HepG2 (cell line): ENCODE measurements around the gene SOBP. TPM values are rescaled to one million over a fixed set of nuclear protein-coding genes. Genes with fewer than 3 reads are reported as not detected.

ENCODE experiments used
- ATAC-seq: fragments of 200-7000 bp; cut with Tn5 transposase; 3 replicates; pipeline ENCODE4 v1.9.1; 2020; ENCODE audit warnings: mild to moderate bottlenecking, moderate library complexity
- BruUV-seq: library from RNA; stranded (reverse); fragments of 400-500 nt; replicated peaks from 2 replicates; lab custom pipeline; 2021; lab: Mats Ljungman, UMichigan
- CTCF ChIA-PET: fragments of 300-600 bp; formaldehyde crosslinking; extraction: SDS; loops from one replicate; lab custom pipeline; 2021; ENCODE audit warnings: low total read pairs, inconsistent platforms, low intra/inter-chr PET ratio; lab: Yijun Ruan, JAX
- POLR2A ChIA-PET: fragments of 350-600 bp; sonication (Branson Sonifier 250); formaldehyde crosslinking; loops from one replicate; lab custom pipeline; 2020; ENCODE audit warnings: antibody characterized with exemption, inconsistent platforms; lab: Yijun Ruan, JAX
- DNase-seq: peaks from one replicate; pipeline ENCODE4 v3.0.0-alpha.2; 2015; ENCODE audit warnings: low spot score
- FAIRE-seq: peaks from 3 replicates; lab custom pipeline; 2011; peaks lifted over from hg19 to GRCh38; lab: Jason Lieb, UNC
- H2AFZ ChIP-seq: one replicate; pipeline ENCODE4 v1.6.1; 2011; ENCODE audit warnings: low read length, inconsistent platforms
- H3K27ac ChIP-seq: fragments of 300-600 bp; 3 replicates; pipeline ENCODE4 v1.8.0; 2011; ENCODE audit warnings: mixed run types, mild to moderate bottlenecking, mixed read lengths, low read length, inconsistent platforms; ENCODE audit not compliant: insufficient read depth; ENCODE audit errors: extremely low read length
- H3K27me3 ChIP-seq, 2 experiments: fragments of 200-600 bp in 1 of 2; 2 replicates in 1 of 2; 3 replicates in 1 of 2; pipeline versions ENCODE4 v1.6.0 to v1.8.0; 2011; ENCODE audit warnings: low read length in 2 of 2, mild to moderate bottlenecking in 2 of 2, moderate library complexity in 2 of 2, inconsistent platforms in 1 of 2; ENCODE audit not compliant: insufficient read depth in 2 of 2, control insufficient read depth in 1 of 2
- H3K36me3 ChIP-seq, 2 experiments: fragments of 200-600 bp in 1 of 2; replicated peaks in 1 of 2; 2 replicates in 1 of 2; 3 replicates in 1 of 2; pipeline versions ENCODE4 v1.5.1 to v1.8.0; 2011; ENCODE audit warnings: low read length in 2 of 2, inconsistent platforms in 1 of 2; ENCODE audit not compliant: insufficient read depth in 2 of 2, control insufficient read depth in 1 of 2
- H3K4me1 ChIP-seq: 2 replicates; pipeline ENCODE4 v1.5.1; 2012; ENCODE audit warnings: low read length, inconsistent platforms; ENCODE audit not compliant: insufficient read depth
- H3K4me2 ChIP-seq: 2 replicates; pipeline ENCODE4 v1.6.0; 2011; ENCODE audit warnings: low read depth, low read length, inconsistent platforms
- H3K4me3 ChIP-seq, 3 experiments: fragments of 200-600 bp in 1 of 3; sonication (generic), shearing (Covaris generic) in 1 of 3; replicated peaks in 1 of 3; 2 replicates each; pipeline ENCODE4 v1.5.1; 2011 to 2016; ENCODE audit warnings: low read length in 3 of 3, inconsistent platforms in 2 of 3, low read depth in 2 of 3, mild to moderate bottlenecking in 2 of 3, control low read depth in 1 of 3, mixed read lengths in 1 of 3; ENCODE audit not compliant: insufficient read depth in 1 of 3
- H3K79me2 ChIP-seq: one replicate; pipeline ENCODE4 v1.6.1; 2011; ENCODE audit warnings: low read length, inconsistent platforms; ENCODE audit not compliant: insufficient read depth
- H3K9ac ChIP-seq: 2 replicates; pipeline ENCODE4 v1.6.0; 2011; ENCODE audit warnings: mild to moderate bottlenecking, low read depth, low read length, inconsistent platforms; ENCODE audit not compliant: insufficient read depth
- H3K9me3 ChIP-seq: 2 replicates; pipeline ENCODE4 v1.5.1; 2012; ENCODE audit warnings: mild to moderate bottlenecking, low read length
- H4K20me1 ChIP-seq: 2 replicates; pipeline ENCODE4 v1.6.0; 2011; ENCODE audit warnings: inconsistent platforms, mild to moderate bottlenecking, low read length, moderate library complexity; ENCODE audit not compliant: insufficient read depth
- HMGXB4 ChIP-seq, 2 experiments: sonication (generic) in 1 of 2; formaldehyde crosslinking in 1 of 2; IDR thresholded peaks; 2 replicates each; pipeline versions ENCODE4 v1.4.0 to v1.6.1; 2018 to 2020; ENCODE audit warnings: missing genetic modification reagents in 2 of 2, borderline replicate concordance in 1 of 2, low read depth in 1 of 2, mild to moderate bottlenecking in 1 of 2, missing biosample characterization in 1 of 2
- MNT ChIP-seq: fragments of 450-650 bp; IDR thresholded peaks from 2 replicates; pipeline ENCODE4 v1.6.1; 2016
- NBN ChIP-seq: fragments of 450-650 bp; conservative IDR thresholded peaks from 2 replicates; pipeline ENCODE4 v1.6.1; 2017
- NFRKB ChIP-seq: fragments of 450-650 bp; IDR thresholded peaks from 2 replicates; pipeline ENCODE4 v1.6.1; 2017
- RBM22 ChIP-seq: fragments of 200-400 bp; formaldehyde crosslinking; optimal IDR thresholded peaks from 2 replicates; pipeline ENCODE3; 2017; ENCODE audit warnings: mild to moderate bottlenecking, low read length, moderate library complexity
- SRSF9 ChIP-seq: fragments of 200-400 bp; formaldehyde crosslinking; IDR thresholded peaks from 2 replicates; pipeline ENCODE4 v1.6.1; 2018; ENCODE audit warnings: borderline replicate concordance, mild to moderate bottlenecking, low read depth, low read length; ENCODE audit not compliant: insufficient read depth, poor library complexity, severe bottlenecking
- ZHX1 ChIP-seq: sonication (generic); formaldehyde crosslinking; IDR thresholded peaks from 2 replicates; pipeline ENCODE4 v1.8.1; 2022; ENCODE audit warnings: low read depth, mild to moderate bottlenecking, missing genetic modification reagents
- ZNF607 ChIP-seq: sonication (generic); formaldehyde crosslinking; IDR thresholded peaks from 2 replicates; pipeline ENCODE4 v1.5.1; 2020; ENCODE audit warnings: missing genetic modification reagents, mild to moderate bottlenecking, borderline replicate concordance
- ZNF724P ChIP-seq: sonication (generic); formaldehyde crosslinking; IDR thresholded peaks from 2 replicates; pipeline ENCODE4 v1.8.0; 2022; ENCODE audit warnings: missing genetic modification reagents, borderline replicate concordance
- WGBS: methylation state at CpG from one replicate; pipeline ENCODE4 v1.1.6; 2017; ENCODE audit warnings: low lambda C conversion rate; 5-methylcytosine and 5-hydroxymethylcytosine counted together
- in situ Hi-C: cut with HindIII; loops from 2 replicates; pipeline ENCODE4 v1.10.0; 2017; ENCODE audit warnings: low pct_unique_long_range_greater_than_20kb; ENCODE audit not compliant: extremely low pct_ligation_motif_present
- intact Hi-C: fragments of 100-400 bp; cut with micrococcal nuclease; formaldehyde crosslinking; loops from one replicate; pipeline ENCODE4 v1.10.0; 2022; ENCODE audit not compliant: unreplicated experiment
- polyA plus RNA-seq, 8 experiments: library from polyadenylated mRNA; depleted of rRNA in 3 of 8; stranded (reverse) in 7 of 8; unstranded in 1 of 8; fragments of >200 nt; fragmentation: Illumina TruSeq in 4 of 8; extraction: Trizol in 4 of 8; gene quantifications; 2 replicates each; pipeline versions ENCODE4 v1.2.1 to v1.2.3, GENCODE V29; 2011 to 2016; ENCODE audit warnings: low read depth in 4 of 8, missing spikeins in 1 of 8, mixed read lengths in 1 of 8; ENCODE audit not compliant: insufficient read depth in 1 of 8
- total RNA-seq, 5 experiments: library from RNA; depleted of rRNA; stranded (reverse); fragments of >200 nt; fragmentation: Illumina TruSeq; extraction: Trizol; gene quantifications; 2 replicates each; pipeline ENCODE4 v1.2.3, GENCODE V29; 2016; ENCODE audit warnings: low read depth in 1 of 5

SOBP gene
- total and polyA plus RNA-seq, 2 of the 13 experiments (the other 11 are each of a cell fraction or from before 2014, with no cell fraction given): 1.5 to 6.9 TPM

- Histone ChIP-seq H2AFZ (no peak overlapping the region), H4K20me1 (no peaks in the 10 kb centered on the region), H3K9me3 (no peaks in the 10 kb centered on the region), H3K27me3 (no peaks in the 10 kb centered on the region), H3K9ac (no peak overlapping the region), H3K36me3 (peaks cover 0 to 3% of the 10 kb centered on the region in 2 experiments; a peak in 4 of 5 replicates), H3K4me3 (no peak overlapping the region), H3K4me2 (no peak overlapping the region), H3K79me2 (no peaks in the 10 kb centered on the region), H3K4me1 (peaks cover 31% of the 10 kb centered on the region), H3K27ac (no peak overlapping the region)
- ChIA-PET POLR2A (no interaction called here), CTCF (no interaction called here)
- no peak for DNase-seq
- no peak for FAIRE-seq
- TF ChIP-seq NBN (no peak), ZNF607 (CRISPR knock-in tag) (no peak), NFRKB (no peak), RBM22 (peak; percentile 42)
- 97% methylated on average over 10 of the region's 10 CpGs for WGBS
- BruUV-seq: no TSS peak
- no peak for ATAC-seq
- in situ Hi-C loops (no loop called here), intact Hi-C loops (no loop called here)
These were observed 163.3 kb downstream of the SOBP start for GRCh38 chr6:107653183-107653580.

- ChIA-PET POLR2A (no interaction called here), CTCF (no interaction called here)
- intact Hi-C loops (no loop called here), in situ Hi-C loops (no loop called here)
- FAIRE-seq: no peak
- Histone ChIP-seq H3K9me3 (no peaks in the 10 kb centered on the region), H3K4me2 (no peak overlapping the region), H3K4me1 (peaks cover 33% of the 10 kb centered on the region), H3K27ac (no peak overlapping the region), H3K27me3 (no peaks in the 10 kb centered on the region), H2AFZ (no peak overlapping the region), H3K36me3 (peaks cover 0 to 4% of the 10 kb centered on the region in 2 experiments; a peak in 4 of 5 replicates), H4K20me1 (no peaks in the 10 kb centered on the region), H3K79me2 (no peaks in the 10 kb centered on the region), H3K4me3 (no peak overlapping the region), H3K9ac (no peak overlapping the region)
- TF ChIP-seq HMGXB4 (CRISPR knock-in tag; IDR thresholded peaks at IDR 0.05; ENCODE audit: borderline replicate concordance in 1 of 2, low read depth in 1 of 2): no peak
- no peak for TF ChIP-seq ZHX1 (CRISPR knock-in tag)
- no peak for TF ChIP-seq SRSF9
- no peak for TF ChIP-seq MNT
- no peak for TF ChIP-seq ZNF724P
- DNase-seq: no peak
- no peak for ATAC-seq
- WGBS: 93% methylated on average over 3 of the region's 3 CpGs
- BruUV-seq: no TSS peak
These were observed 164.0 kb downstream of the SOBP start for GRCh38 chr6:107653861-107654394.
